ENCODE measurements around the gene PIK3C2A.
"Not testable (repeated sequence)": the region's sequence is repeated elsewhere in the genome, so short reads cannot be mapped to it uniquely, and the experiment has no call there.

PIK3C2A gene

GRCh38 chr11:17229481-17230152 lies 21.8 kb upstream of the PIK3C2A start:
- no peak for DNase-seq (ENCODE audit: low read depth, low spot score)
- POLR2A ChIA-PET: no interaction called here
- H3K4me3 ChIP-seq (ENCODE audit: low read depth, low read length): no peak overlapping the region
- CTCF ChIA-PET: interaction anchor here (0.6 to 2.7 kb wide), 46 partner anchors 9 to 320 kb away, joined by 3 to 52 read pairs (median 5); partner anchors contain the start of genes NCR3LG1 and PIK3C2A
- TF ChIP-seq CTCF (IDR thresholded peaks at IDR 0.05; ENCODE audit: insufficient read depth, low read length, missing control alignments): no peak

GRCh38 chr11:17228186-17228925 lies 20.6 kb upstream of the PIK3C2A start:
- DNase-seq (ENCODE audit: low read depth, low spot score); POLR2A ChIA-PET; H3K4me3 ChIP-seq (ENCODE audit: low read depth, low read length): not testable (repeated sequence)
- CTCF ChIA-PET: interaction anchor here (1.5 to 2.7 kb wide), 8 partner anchors 13 to 300 kb away, joined by 3 to 32 read pairs (median 12); no protein-coding TSS in a partner anchor

GRCh38 chr11:17224727-17225126 lies 16.9 kb upstream of the PIK3C2A start:
- no peak for DNase-seq (ENCODE audit: low read depth, low spot score)
- no peak for TF ChIP-seq CTCF (IDR thresholded peaks at IDR 0.05; ENCODE audit: insufficient read depth, low read length, missing control alignments)
- no peak overlapping the region for H3K4me3 ChIP-seq (ENCODE audit: low read depth, low read length)
- CTCF ChIA-PET: no interaction called here
- POLR2A ChIA-PET: no interaction called here

GRCh38 chr11:17221968-17222367 lies 14.2 kb upstream of the PIK3C2A start:
- POLR2A ChIA-PET: interaction anchor here (0.8 kb wide), 1 partner anchor 14 kb away, joined by 3 read pairs; the partner anchor contains the start of gene PIK3C2A

GRCh38 chr11:17219016-17219415 lies 11.2 kb upstream of the PIK3C2A start:
- ChIA-PET POLR2A (no interaction called here), CTCF (interaction anchor here (1.5 to 6.4 kb wide), 2 partner anchors 11 to 165 kb away, joined by 4 to 43 read pairs; no protein-coding TSS in a partner anchor)
- H3K4me3 ChIP-seq (ENCODE audit: low read depth, low read length): no peak overlapping the region
- no peak for TF ChIP-seq CTCF (IDR thresholded peaks at IDR 0.05; ENCODE audit: insufficient read depth, low read length, missing control alignments)
- DNase-seq (ENCODE audit: low read depth, low spot score): no peak

More at GRCh38 chr11:17221968-17222367, 14.2 kb upstream of the PIK3C2A start:
- DNase-seq (ENCODE audit: low read depth, low spot score): no peak
- H3K4me3 ChIP-seq (ENCODE audit: low read depth, low read length): no peak overlapping the region
- CTCF ChIA-PET: interaction anchor here (0.7 to 6.4 kb wide), 9 partner anchors 8 to 283 kb away, joined by 3 to 43 read pairs (median 4); no protein-coding TSS in a partner anchor
- no peak for TF ChIP-seq CTCF (IDR thresholded peaks at IDR 0.05; ENCODE audit: insufficient read depth, low read length, missing control alignments)

GRCh38 chr11:17218403-17218802 lies 10.6 kb upstream of the PIK3C2A start:
- no peak for TF ChIP-seq CTCF (IDR thresholded peaks at IDR 0.05; ENCODE audit: insufficient read depth, low read length, missing control alignments)
- no peak overlapping the region for H3K4me3 ChIP-seq (ENCODE audit: low read depth, low read length)
- DNase-seq (ENCODE audit: low read depth, low spot score): no peak
- CTCF ChIA-PET: interaction anchor here (1.5 to 6.4 kb wide), 2 partner anchors 12 to 166 kb away, joined by 4 to 43 read pairs; no protein-coding TSS in a partner anchor
- POLR2A ChIA-PET: no interaction called here

All from AG04449 (cell line).